Liver (tissue), 9 donors: ENCODE measurements around the gene DPP4. TPM values are rescaled to one million over a fixed set of nuclear protein-coding genes. Genes with fewer than 3 reads are reported as not detected.

Source experiments
- DNase-seq: peaks from one replicate; pipeline ENCODE4 v3.0.0-alpha.2; 2017; ENCODE audit warnings: low spot score
- H3K27ac ChIP-seq, 2 donors: one replicate each; pipeline ENCODE4 v1.7.0; 2013; ENCODE audit warnings: inconsistent platforms in 2 of 2, low read length in 2 of 2, control low read depth in 1 of 2, low read depth in 1 of 2, mild to moderate bottlenecking in 1 of 2
- H3K27me3 ChIP-seq, 4 donors: one replicate each; pipeline versions ENCODE4 v1.6.1 to v1.7.0; 2013; ENCODE audit warnings: low read length in 3 of 4, inconsistent platforms in 1 of 4, mild to moderate bottlenecking in 1 of 4, moderate library complexity in 1 of 4; ENCODE audit not compliant: control insufficient read depth in 4 of 4, insufficient read depth in 4 of 4
- H3K36me3 ChIP-seq, 4 donors: one replicate each; pipeline versions ENCODE4 v1.6.1 to v1.7.0; 2013; ENCODE audit warnings: low read length in 3 of 4, mild to moderate bottlenecking in 3 of 4, low read depth in 1 of 4, moderate library complexity in 1 of 4; ENCODE audit not compliant: control insufficient read depth in 4 of 4, insufficient read depth in 3 of 4
- H3K4me1 ChIP-seq, 4 donors: one replicate each; pipeline versions ENCODE4 v1.6.1 to v1.7.0; 2013; ENCODE audit warnings: low read length in 3 of 4, mild to moderate bottlenecking in 3 of 4, moderate library complexity in 1 of 4; ENCODE audit not compliant: control insufficient read depth in 4 of 4, insufficient read depth in 4 of 4
- H3K4me3 ChIP-seq, 3 donors: one replicate each; pipeline versions ENCODE4 v1.6.1 to v1.7.0; 2013; ENCODE audit warnings: low read length in 3 of 3, control low read depth in 1 of 3, low read depth in 1 of 3, mild to moderate bottlenecking in 1 of 3
- H3K9ac ChIP-seq, 2 donors: one replicate each; pipeline ENCODE4 v1.7.0; 2013; ENCODE audit warnings: low read length in 2 of 2, mild to moderate bottlenecking in 2 of 2, moderate library complexity in 2 of 2, control low read depth in 1 of 2, low read depth in 1 of 2
- H3K9me3 ChIP-seq, 4 donors: one replicate each; pipeline versions ENCODE4 v1.6.1 to v1.7.0; 2013; ENCODE audit warnings: low read length in 3 of 4; ENCODE audit not compliant: control insufficient read depth in 4 of 4
- EGR1 ChIP-seq, 2 donors: IDR thresholded peaks; 2 replicates each; pipeline ENCODE4 v1.6.1; 2016 to 2018; ENCODE audit warnings: antibody characterized with exemption in 2 of 2, low read depth in 2 of 2
- FOXA1 ChIP-seq: IDR thresholded peaks from 2 replicates; pipeline ENCODE4 v1.6.1; 2016; ENCODE audit warnings: antibody characterized with exemption
- FOXA2 ChIP-seq: IDR thresholded peaks from 2 replicates; pipeline ENCODE4 v1.6.1; 2016; ENCODE audit warnings: antibody characterized with exemption
- GABPA ChIP-seq, 2 donors: IDR thresholded peaks in 1 of 2; conservative IDR thresholded peaks in 1 of 2; 2 replicates each; pipeline ENCODE4 v1.6.1; 2016; ENCODE audit warnings: antibody characterized with exemption in 2 of 2, mild to moderate bottlenecking in 1 of 2, moderate library complexity in 1 of 2
- HNF4A ChIP-seq, 2 donors: conservative IDR thresholded peaks; 2 replicates each; pipeline ENCODE4 v1.6.1; 2016; ENCODE audit warnings: antibody characterized with exemption in 2 of 2, mild to moderate bottlenecking in 2 of 2
- HNF4G ChIP-seq: IDR thresholded peaks from 2 replicates; pipeline ENCODE4 v1.6.1; 2016; ENCODE audit warnings: antibody characterized with exemption
- JUND ChIP-seq, 2 donors: IDR thresholded peaks; 2 replicates each; pipeline ENCODE4 v1.6.1; 2016; ENCODE audit warnings: antibody characterized with exemption in 2 of 2
- NR2F2 ChIP-seq: IDR thresholded peaks from 2 replicates; pipeline ENCODE4 v1.6.1; 2016; ENCODE audit warnings: antibody characterized with exemption
- RAD21 ChIP-seq, 2 donors: IDR thresholded peaks; 2 replicates each; pipeline ENCODE4 v1.6.1; 2016; ENCODE audit warnings: antibody characterized with exemption in 2 of 2, mild to moderate bottlenecking in 2 of 2
- RXRA ChIP-seq, 2 donors: IDR thresholded peaks; 2 replicates each; pipeline ENCODE4 v1.6.1; 2017 to 2018; ENCODE audit warnings: antibody characterized with exemption in 2 of 2, mild to moderate bottlenecking in 1 of 2
- SP1 ChIP-seq: IDR thresholded peaks from 2 replicates; pipeline ENCODE4 v1.6.1; 2018; ENCODE audit warnings: antibody characterized with exemption, mild to moderate bottlenecking
- TAF1 ChIP-seq: conservative IDR thresholded peaks from 2 replicates; pipeline ENCODE4 v1.6.1; 2016; ENCODE audit warnings: antibody characterized with exemption, mild to moderate bottlenecking
- YY1 ChIP-seq: IDR thresholded peaks from 2 replicates; pipeline ENCODE4 v1.6.1; 2016; ENCODE audit warnings: antibody characterized with exemption, mild to moderate bottlenecking
- WGBS: extraction: QIAGEN DNeasy Blood & Tissue Kit; methylation state at CpG from one replicate; pipeline ENCODE4 v1.1.7; 2013; 5-methylcytosine and 5-hydroxymethylcytosine counted together
- polyA plus RNA-seq, 2 donors: library from polyadenylated mRNA; stranded (reverse) in 1 of 2; unstranded in 1 of 2; fragments of 200-250 nt in 1 of 2; fragments of >200 nt in 1 of 2; fragmentation: Nextera tagmentation in 1 of 2; extraction: Ambion mirVana in 1 of 2; gene quantifications; one replicate each; pipeline versions ENCODE4 v1.2.1 to v1.2.3, GENCODE V29; 2013 to 2015
- total RNA-seq, 2 donors: library from RNA; depleted of rRNA; stranded (reverse); fragments of >200 nt; gene quantifications; one replicate each; pipeline ENCODE4 v1.2.3, GENCODE V29; 2014
- TF ChIP-seq, protein P1 (sequence below): IDR thresholded peaks from 2 replicates; pipeline ENCODE4 v1.6.1; 2016; ENCODE audit warnings: antibody characterized with exemption
- TF ChIP-seq, protein P2 (sequence below): IDR thresholded peaks from 2 replicates; pipeline ENCODE4 v1.6.1; 2016; ENCODE audit warnings: antibody characterized with exemption
- TF ChIP-seq, protein P3 (sequence below): IDR thresholded peaks from 2 replicates; pipeline ENCODE4 v1.6.1; 2016; ENCODE audit warnings: antibody characterized with exemption, mild to moderate bottlenecking
- TF ChIP-seq, protein P4 (sequence below): IDR thresholded peaks from 2 replicates; pipeline ENCODE4 v1.6.1; 2016; ENCODE audit warnings: antibody characterized with exemption
- TF ChIP-seq, protein P5 (sequence below): fragments of 150-350 bp; IDR thresholded peaks from 2 replicates; pipeline ENCODE4 v1.5.1; 2017; ENCODE audit warnings: improper control_type of control experiment, low read depth, low read length; ENCODE audit not compliant: missing input control
- donor health status: healthy.
- donor health status: healthy.
- donor health status: healthy.
- donor health status: healthy.
- donor health status: healthy.

DPP4 gene
- total and polyA plus RNA-seq, 4 donors, result 9.6 to 30.1 (median 13.5) TPM

DNA sequence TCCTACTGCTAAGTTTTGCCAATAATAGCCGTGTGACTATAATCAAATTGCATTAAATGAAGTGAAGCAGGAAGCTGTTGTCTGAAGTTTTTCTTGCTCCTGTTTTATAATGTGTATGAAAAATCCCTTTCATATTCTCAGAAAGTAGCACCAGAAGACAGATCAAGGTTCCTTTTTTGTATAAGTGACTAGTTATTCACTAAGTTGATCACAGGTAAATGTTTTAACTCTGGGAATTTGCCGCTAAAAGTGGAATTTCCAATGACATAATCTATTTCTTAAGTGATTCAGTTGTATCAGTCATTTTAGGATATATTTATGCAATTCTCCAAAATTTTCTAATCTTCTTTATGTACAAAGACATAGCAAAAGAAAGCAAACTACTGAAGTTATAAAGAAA lies 99.6 kb downstream of the DPP4 start:
- TF ChIP-seq, protein P1, sequence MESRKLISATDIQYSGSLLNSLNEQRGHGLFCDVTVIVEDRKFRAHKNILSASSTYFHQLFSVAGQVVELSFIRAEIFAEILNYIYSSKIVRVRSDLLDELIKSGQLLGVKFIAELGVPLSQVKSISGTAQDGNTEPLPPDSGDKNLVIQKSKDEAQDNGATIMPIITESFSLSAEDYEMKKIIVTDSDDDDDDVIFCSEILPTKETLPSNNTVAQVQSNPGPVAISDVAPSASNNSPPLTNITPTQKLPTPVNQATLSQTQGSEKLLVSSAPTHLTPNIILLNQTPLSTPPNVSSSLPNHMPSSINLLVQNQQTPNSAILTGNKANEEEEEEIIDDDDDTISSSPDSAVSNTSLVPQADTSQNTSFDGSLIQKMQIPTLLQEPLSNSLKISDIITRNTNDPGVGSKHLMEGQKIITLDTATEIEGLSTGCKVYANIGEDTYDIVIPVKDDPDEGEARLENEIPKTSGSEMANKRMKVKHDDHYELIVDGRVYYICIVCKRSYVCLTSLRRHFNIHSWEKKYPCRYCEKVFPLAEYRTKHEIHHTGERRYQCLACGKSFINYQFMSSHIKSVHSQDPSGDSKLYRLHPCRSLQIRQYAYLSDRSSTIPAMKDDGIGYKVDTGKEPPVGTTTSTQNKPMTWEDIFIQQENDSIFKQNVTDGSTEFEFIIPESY, result no peak
- TF ChIP-seq GABPA (IDR thresholded peaks at IDR 0.05 in 1 of 2, conservative IDR thresholded peaks at IDR 0.05 in 1 of 2) (no peak), YY1 (no peak), HNF4G (no peak), JUND (IDR thresholded peaks at IDR 0.05) (no peak), FOXA2 (no peak), TAF1 (no peak)
- TF ChIP-seq, protein P2, sequence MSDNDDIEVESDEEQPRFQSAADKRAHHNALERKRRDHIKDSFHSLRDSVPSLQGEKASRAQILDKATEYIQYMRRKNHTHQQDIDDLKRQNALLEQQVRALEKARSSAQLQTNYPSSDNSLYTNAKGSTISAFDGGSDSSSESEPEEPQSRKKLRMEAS, result no peak
- TF ChIP-seq, protein P3, sequence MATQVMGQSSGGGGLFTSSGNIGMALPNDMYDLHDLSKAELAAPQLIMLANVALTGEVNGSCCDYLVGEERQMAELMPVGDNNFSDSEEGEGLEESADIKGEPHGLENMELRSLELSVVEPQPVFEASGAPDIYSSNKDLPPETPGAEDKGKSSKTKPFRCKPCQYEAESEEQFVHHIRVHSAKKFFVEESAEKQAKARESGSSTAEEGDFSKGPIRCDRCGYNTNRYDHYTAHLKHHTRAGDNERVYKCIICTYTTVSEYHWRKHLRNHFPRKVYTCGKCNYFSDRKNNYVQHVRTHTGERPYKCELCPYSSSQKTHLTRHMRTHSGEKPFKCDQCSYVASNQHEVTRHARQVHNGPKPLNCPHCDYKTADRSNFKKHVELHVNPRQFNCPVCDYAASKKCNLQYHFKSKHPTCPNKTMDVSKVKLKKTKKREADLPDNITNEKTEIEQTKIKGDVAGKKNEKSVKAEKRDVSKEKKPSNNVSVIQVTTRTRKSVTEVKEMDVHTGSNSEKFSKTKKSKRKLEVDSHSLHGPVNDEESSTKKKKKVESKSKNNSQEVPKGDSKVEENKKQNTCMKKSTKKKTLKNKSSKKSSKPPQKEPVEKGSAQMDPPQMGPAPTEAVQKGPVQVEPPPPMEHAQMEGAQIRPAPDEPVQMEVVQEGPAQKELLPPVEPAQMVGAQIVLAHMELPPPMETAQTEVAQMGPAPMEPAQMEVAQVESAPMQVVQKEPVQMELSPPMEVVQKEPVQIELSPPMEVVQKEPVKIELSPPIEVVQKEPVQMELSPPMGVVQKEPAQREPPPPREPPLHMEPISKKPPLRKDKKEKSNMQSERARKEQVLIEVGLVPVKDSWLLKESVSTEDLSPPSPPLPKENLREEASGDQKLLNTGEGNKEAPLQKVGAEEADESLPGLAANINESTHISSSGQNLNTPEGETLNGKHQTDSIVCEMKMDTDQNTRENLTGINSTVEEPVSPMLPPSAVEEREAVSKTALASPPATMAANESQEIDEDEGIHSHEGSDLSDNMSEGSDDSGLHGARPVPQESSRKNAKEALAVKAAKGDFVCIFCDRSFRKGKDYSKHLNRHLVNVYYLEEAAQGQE, result no peak

DNA sequence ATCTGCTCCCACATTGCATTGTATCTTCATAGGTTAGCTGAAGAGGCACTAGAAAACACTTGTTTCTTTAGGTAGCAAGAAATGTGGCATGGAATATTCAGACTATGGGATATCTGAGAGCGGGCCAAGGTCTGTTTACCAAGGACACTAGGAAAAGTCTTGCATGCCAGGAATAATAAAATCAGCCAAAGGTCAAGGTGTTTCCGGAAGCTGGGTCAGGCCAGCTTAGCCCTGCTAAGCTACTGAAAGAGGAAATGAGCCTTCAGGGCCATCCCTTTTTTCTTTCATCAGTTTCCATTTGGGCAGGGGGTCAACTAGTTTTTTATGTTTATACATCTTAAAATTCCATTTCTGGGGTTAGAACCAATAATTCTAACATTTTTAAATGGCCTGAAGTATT lies 101.1 kb downstream of the DPP4 start:
- no peaks in the 10 kb centered on the region for H3K27me3 ChIP-seq
- DNase-seq, result no peak
- H3K36me3 ChIP-seq, result no peaks in the 10 kb centered on the region
- peaks cover 0 to 1% (median 0%) of the 10 kb centered on the region in 4 donors for H3K4me1 ChIP-seq
- H3K4me3 ChIP-seq, result no peak overlapping the region
- no peak for TF ChIP-seq RAD21 (IDR thresholded peaks at IDR 0.05)
- peak; percentile 50 for TF ChIP-seq NR2F2
- TF ChIP-seq RXRA (IDR thresholded peaks at IDR 0.05), result no peak
- TF ChIP-seq SP1, result no peak
- no peak for TF ChIP-seq FOXA2
- TF ChIP-seq YY1, result no peak
- TF ChIP-seq JUND (IDR thresholded peaks at IDR 0.05), result no peak
- no peak overlapping the region for H3K9ac ChIP-seq
- WGBS, result 62% methylated on average over 2 of the region's 2 CpGs
- H3K27ac ChIP-seq, result no peak overlapping the region
- no peaks in the 10 kb centered on the region for H3K9me3 ChIP-seq

More for the DNA sequence above, 99.6 kb downstream of the DPP4 start:
- Histone ChIP-seq H3K9ac (no peak overlapping the region), H3K27me3 (no peaks in the 10 kb centered on the region), H3K27ac (no peak overlapping the region), H3K36me3 (no peaks in the 10 kb centered on the region), H3K4me3 (no peak overlapping the region), H3K4me1 (peaks cover 0 to 1% (median 0%) of the 10 kb centered on the region in 4 donors), H3K9me3 (no peaks in the 10 kb centered on the region)
- WGBS, result 95% methylated on average over 2 of the region's 2 CpGs
- DNase-seq, result no peak

DNA sequence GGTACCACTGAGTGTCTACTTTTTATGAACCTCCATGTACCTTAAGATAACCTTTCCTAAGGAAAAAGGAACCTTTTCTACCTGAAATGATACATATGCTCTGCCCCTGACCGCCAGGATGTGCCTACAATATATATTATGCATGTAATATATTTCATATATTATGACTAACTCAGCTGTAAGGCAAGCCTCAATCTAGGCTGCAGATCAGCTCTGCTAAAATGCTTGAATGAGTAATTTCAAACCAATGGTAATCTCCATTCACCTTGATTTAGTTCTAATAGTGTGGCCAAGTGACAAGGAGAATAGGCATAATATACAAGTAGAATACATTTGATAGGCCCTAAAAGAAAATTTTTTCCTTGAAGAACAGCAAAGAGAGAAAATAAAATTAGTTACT lies 101.8 kb downstream of the DPP4 start:
- DNase-seq, result no peak
- Histone ChIP-seq H3K36me3 (no peaks in the 10 kb centered on the region), H3K9me3 (no peaks in the 10 kb centered on the region), H3K27ac (no peak overlapping the region), H3K4me1 (peaks cover 0 to 1% (median 0%) of the 10 kb centered on the region in 4 donors), H3K4me3 (no peak overlapping the region), H3K27me3 (no peaks in the 10 kb centered on the region), H3K9ac (no peak overlapping the region)
- 95% methylated on average over 1 of the region's 1 CpG for WGBS
- no peak for TF ChIP-seq RAD21 (IDR thresholded peaks at IDR 0.05)
- no peak for TF ChIP-seq HNF4A (conservative IDR thresholded peaks at IDR 0.05)
- no peak for TF ChIP-seq RXRA (IDR thresholded peaks at IDR 0.05)
- TF ChIP-seq, protein P3, result no peak
- no peak for TF ChIP-seq EGR1 (IDR thresholded peaks at IDR 0.05; ENCODE audit: low read depth in 2 of 2)
- no peak for TF ChIP-seq FOXA2
- TF ChIP-seq, protein P4, sequence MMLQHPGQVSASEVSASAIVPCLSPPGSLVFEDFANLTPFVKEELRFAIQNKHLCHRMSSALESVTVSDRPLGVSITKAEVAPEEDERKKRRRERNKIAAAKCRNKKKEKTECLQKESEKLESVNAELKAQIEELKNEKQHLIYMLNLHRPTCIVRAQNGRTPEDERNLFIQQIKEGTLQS, result no peak
- TF ChIP-seq, protein P5, sequence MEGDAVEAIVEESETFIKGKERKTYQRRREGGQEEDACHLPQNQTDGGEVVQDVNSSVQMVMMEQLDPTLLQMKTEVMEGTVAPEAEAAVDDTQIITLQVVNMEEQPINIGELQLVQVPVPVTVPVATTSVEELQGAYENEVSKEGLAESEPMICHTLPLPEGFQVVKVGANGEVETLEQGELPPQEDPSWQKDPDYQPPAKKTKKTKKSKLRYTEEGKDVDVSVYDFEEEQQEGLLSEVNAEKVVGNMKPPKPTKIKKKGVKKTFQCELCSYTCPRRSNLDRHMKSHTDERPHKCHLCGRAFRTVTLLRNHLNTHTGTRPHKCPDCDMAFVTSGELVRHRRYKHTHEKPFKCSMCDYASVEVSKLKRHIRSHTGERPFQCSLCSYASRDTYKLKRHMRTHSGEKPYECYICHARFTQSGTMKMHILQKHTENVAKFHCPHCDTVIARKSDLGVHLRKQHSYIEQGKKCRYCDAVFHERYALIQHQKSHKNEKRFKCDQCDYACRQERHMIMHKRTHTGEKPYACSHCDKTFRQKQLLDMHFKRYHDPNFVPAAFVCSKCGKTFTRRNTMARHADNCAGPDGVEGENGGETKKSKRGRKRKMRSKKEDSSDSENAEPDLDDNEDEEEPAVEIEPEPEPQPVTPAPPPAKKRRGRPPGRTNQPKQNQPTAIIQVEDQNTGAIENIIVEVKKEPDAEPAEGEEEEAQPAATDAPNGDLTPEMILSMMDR, result no peak
- no peak for TF ChIP-seq HNF4G
- TF ChIP-seq FOXA1, result no peak
